PC-9 (cell line): Measurements from ENCODE around the gene FAM168A.

Experiments used
- CTCF ChIP-seq: fragments of 200-600 bp; sonication (generic); conservative IDR thresholded peaks from 2 replicates; pipeline ENCODE4 v1.6.1; 2017; ENCODE audit warnings: mixed run types, antibody characterized with exemption, mild to moderate bottlenecking, moderate library complexity
- EZH2 ChIP-seq: fragments of 200-600 bp; sonication (generic); IDR thresholded peaks from 2 replicates; pipeline ENCODE4 v1.8.0; 2017; ENCODE audit warnings: antibody characterized with exemption, low read depth

- TF ChIP-seq CTCF (no peak), EZH2 (no peak)
These were observed 44.6 kb downstream of the FAM168A start for GRCh38 chr11:73553266-73553665.
